Measurements from ENCODE around the gene SCFD2. TPM values are rescaled to one million over a fixed set of nuclear protein-coding genes. Genes with fewer than 3 reads are reported as not detected.

Gene SCFD2
- total RNA-seq, 2 experiments from 2014 or later = 25.1 to 27.2 TPM

DNA sequence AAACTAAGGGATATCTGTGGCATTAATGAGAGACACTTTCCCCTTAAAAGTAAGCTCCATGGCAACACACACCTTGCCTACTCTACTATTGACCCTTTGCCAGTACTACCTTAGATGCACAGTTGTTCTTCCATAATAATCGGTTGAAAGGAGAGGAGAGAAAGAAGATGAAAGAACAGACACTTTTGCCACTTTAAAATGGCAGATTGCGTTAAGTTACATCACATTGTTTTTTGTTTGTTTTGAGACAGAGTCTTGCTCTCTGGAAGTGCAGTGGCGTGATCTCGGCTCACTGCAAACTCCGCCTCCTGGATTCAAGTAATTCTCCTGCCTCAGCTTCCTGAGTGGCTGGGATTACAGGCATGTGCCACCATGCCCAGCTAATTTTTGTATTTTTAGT lies 239.8 kb downstream of the SCFD2 start:
- DNase-seq (no peak), ATAC-seq (no peak)
- POLR2A ChIA-PET = no interaction called here
- CTCF ChIA-PET = no interaction called here
- Mint-ChIP-seq H3K4me1 (ENCODE audit: low read depth) (no peaks in the 10 kb centered on the region), H3K9me3 (ENCODE audit: insufficient read depth) (no peaks in the 10 kb centered on the region), H3K27ac (no peak overlapping the region), H3K4me3 (no peak overlapping the region), H3K27me3 (ENCODE audit: low read depth) (no peaks in the 10 kb centered on the region), H3K36me3 (ENCODE audit: low read depth) (no peaks in the 10 kb centered on the region)

DNA sequence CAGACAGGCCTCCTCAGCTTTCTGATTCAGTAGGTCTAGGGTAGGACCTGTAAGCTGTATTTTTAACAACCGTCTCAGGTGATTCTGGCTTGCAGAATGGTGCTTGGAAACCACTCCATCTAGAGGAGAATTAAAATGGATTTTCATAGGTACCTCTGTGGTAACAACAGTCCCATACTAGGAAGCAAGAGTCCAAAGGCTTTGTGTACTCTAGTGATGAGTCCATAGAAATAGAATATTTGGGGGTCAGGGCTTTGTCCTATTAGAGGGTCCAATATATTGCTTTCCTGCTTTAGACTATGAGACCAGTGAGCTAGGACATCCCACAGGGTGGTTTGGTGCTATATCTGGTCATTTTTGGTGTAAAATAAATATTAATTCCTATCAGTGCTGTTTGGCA lies 242.0 kb downstream of the SCFD2 start:
- no peak for DNase-seq
- POLR2A ChIA-PET = no interaction called here
- CTCF ChIA-PET = no interaction called here
- no peak overlapping the region for H3K4me3 Mint-ChIP-seq
- H3K27ac Mint-ChIP-seq = no peak overlapping the region
- ATAC-seq = no peak
- H3K4me1 Mint-ChIP-seq (ENCODE audit: low read depth) = no peaks in the 10 kb centered on the region
- no peaks in the 10 kb centered on the region for H3K36me3 Mint-ChIP-seq (ENCODE audit: low read depth)
- no peaks in the 10 kb centered on the region for H3K27me3 Mint-ChIP-seq (ENCODE audit: low read depth)
- no peaks in the 10 kb centered on the region for H3K9me3 Mint-ChIP-seq (ENCODE audit: insufficient read depth)

DNA sequence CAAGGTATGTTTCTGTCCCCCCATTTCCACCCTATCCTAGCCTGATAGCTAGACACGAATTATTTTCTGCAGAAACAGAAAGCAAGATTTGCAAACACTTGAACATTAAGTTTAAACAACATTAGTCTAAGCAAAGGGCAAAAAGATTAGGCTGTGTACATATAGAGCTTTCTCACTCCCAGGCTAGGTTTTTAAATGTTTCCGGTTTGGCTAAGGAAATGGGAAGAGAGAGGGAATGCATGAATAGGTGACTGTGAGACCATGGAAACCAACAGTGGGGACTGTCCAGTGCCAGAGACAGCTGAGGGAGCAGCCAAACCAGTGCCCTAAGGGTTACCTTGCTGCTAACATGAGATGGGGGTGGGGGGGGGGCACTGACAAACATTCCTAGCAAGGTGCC lies 242.7 kb downstream of the SCFD2 start:
- DNase-seq (no peak), ATAC-seq (no peak)
- H3K36me3 Mint-ChIP-seq (ENCODE audit: low read depth) = no peaks in the 10 kb centered on the region
- ChIA-PET CTCF (no interaction called here), POLR2A (no interaction called here)
- no peaks in the 10 kb centered on the region for H3K9me3 Mint-ChIP-seq (ENCODE audit: insufficient read depth)
- H3K27ac Mint-ChIP-seq = no peak overlapping the region
- no peak overlapping the region for H3K4me3 Mint-ChIP-seq
- no peaks in the 10 kb centered on the region for H3K4me1 Mint-ChIP-seq (ENCODE audit: low read depth)
- no peaks in the 10 kb centered on the region for H3K27me3 Mint-ChIP-seq (ENCODE audit: low read depth)

DNA sequence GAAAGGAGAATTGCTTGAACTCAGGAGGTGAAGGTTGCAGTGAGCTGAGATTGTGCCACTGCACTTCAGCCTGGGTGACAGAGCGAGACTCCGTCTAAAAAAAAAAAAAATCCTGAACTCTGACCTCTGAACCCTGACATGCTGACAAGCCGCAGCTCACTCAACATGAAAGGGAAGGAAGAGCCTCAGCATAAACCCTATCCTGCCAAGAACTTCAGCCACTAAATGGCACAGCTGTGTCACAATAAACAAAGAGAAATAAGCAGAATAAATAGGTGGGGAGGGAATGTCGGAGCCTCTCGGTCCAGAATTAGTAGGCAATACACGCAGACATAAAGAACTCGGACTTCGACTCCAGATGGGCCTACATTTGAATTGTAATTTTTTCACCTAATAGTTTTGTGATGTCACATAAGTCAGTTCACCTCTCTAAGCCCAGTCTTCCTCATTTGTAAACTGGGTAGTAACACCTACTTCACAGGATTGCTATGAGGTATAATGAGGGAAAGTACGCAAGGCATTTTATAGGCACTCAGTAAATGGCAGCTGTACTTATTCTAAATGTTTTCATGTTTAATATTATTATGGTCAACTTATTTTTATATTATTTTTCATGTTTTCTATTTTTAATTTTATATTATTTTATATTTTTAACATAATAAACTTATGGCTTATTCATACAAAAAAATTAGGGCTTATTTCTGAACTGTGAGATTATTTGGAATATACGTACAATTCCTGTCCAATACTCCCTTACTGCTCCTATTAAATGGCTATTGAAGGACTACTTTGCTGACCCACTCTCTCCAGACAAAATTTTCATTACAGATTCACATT lies 243.4 kb downstream of the SCFD2 start:
- H3K9me3 Mint-ChIP-seq (ENCODE audit: insufficient read depth) = no peaks in the 10 kb centered on the region
- CTCF ChIA-PET = no interaction called here
- H3K4me3 Mint-ChIP-seq = no peak overlapping the region
- no peak for ATAC-seq
- POLR2A ChIA-PET = no interaction called here
- H3K27me3 Mint-ChIP-seq (ENCODE audit: low read depth) = no peaks in the 10 kb centered on the region
- H3K27ac Mint-ChIP-seq = no peak overlapping the region
- no peaks in the 10 kb centered on the region for H3K36me3 Mint-ChIP-seq (ENCODE audit: low read depth)
- DNase-seq = no peak
- peaks cover 1% of the 10 kb centered on the region for H3K4me1 Mint-ChIP-seq (ENCODE audit: low read depth)

DNA sequence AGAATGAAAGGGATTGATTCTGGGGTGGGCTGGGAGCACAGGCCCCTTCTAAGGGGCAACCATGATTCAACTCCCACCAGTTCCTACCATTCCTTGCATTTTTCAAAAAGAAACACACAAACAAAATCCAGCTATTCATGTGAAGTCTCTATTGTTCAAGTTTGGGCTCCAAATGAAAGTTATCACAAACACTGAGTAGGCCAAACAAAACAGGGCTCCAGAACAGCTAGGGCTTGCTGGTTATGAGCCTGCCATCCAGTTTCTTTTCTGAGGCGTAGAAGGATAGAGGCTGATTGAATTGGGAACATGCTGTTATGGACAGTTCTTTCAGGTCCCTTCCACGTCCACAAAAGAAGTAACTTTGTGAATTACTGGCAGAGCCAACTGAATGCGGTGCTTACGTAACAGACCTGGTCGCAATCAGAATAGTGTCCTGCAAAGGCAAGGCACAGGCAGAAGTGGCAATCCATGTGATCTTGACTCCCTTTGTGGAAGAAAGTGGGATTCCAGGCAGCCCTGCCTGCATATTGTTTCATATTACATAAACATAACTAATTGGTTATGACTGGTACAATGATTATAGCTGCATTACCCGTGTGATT lies 244.5 kb downstream of the SCFD2 start:
- H3K27ac Mint-ChIP-seq = no peak overlapping the region
- POLR2A ChIA-PET = no interaction called here
- H3K9me3 Mint-ChIP-seq (ENCODE audit: insufficient read depth) = no peaks in the 10 kb centered on the region
- no peaks in the 10 kb centered on the region for H3K27me3 Mint-ChIP-seq (ENCODE audit: low read depth)
- peaks cover 3% of the 10 kb centered on the region for H3K36me3 Mint-ChIP-seq (ENCODE audit: low read depth)
- H3K4me1 Mint-ChIP-seq (ENCODE audit: low read depth) = peaks cover 5% of the 10 kb centered on the region
- DNase-seq = no peak
- CTCF ChIA-PET = no interaction called here
- no peak for ATAC-seq
- H3K4me3 Mint-ChIP-seq = no peak overlapping the region

DNA sequence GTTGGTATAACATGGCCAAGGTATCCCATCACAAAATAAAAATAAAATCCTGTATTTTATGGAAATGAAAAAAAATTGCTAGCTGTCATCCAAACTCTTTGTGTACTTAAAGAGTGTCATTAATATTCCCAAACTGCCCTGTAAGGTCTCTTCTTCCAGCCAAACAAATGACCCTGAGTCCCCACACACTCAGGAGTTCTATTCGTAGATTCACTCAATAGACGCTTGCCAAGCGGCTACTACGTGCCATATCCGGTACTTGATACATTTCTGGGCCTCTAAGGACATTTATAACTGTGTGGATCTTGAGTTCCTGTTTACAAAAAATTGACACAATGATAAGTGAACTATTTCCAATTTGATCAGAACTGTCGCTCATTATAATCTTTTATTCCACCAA lies 245.1 kb downstream of the SCFD2 start:
- Mint-ChIP-seq H3K27ac (no peak overlapping the region), H3K4me1 (ENCODE audit: low read depth) (peaks cover 5% of the 10 kb centered on the region)
- no peak for ATAC-seq

DNA sequence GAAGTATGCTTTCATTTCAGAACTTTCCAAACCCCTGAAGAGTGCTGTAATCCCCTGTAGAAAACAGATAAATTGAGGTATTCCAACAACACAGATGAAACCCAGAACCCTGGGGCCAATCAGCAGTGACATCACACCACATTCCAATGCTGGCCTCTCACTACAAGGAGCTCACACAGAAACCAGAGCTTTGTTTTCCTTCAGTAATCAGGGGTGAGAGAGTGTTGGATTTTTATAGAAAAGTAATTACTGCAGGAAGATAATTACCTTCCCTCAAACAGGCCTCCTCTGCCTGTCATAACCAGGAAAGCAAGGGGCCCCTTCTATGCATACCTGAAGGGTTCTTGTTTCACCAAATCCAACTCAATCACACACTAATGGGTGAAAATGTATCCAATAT lies 246.2 kb downstream of the SCFD2 start:
- H3K27ac Mint-ChIP-seq = no peak overlapping the region
- H3K4me1 Mint-ChIP-seq (ENCODE audit: low read depth) = peaks cover 5% of the 10 kb centered on the region
- peaks cover 7% of the 10 kb centered on the region for H3K36me3 Mint-ChIP-seq (ENCODE audit: low read depth)
- H3K9me3 Mint-ChIP-seq (ENCODE audit: insufficient read depth) = no peaks in the 10 kb centered on the region
- CTCF ChIA-PET = no interaction called here
- H3K27me3 Mint-ChIP-seq (ENCODE audit: low read depth) = no peaks in the 10 kb centered on the region
- H3K4me3 Mint-ChIP-seq = no peak overlapping the region
- ATAC-seq = no peak
- DNase-seq = no peak
- POLR2A ChIA-PET = no interaction called here

More for the DNA sequence above, 245.1 kb downstream of the SCFD2 start:
- no peak overlapping the region for H3K4me3 Mint-ChIP-seq
- no peaks in the 10 kb centered on the region for H3K9me3 Mint-ChIP-seq (ENCODE audit: insufficient read depth)
- H3K36me3 Mint-ChIP-seq (ENCODE audit: low read depth) = peaks cover 3% of the 10 kb centered on the region
- no peak for DNase-seq
- ChIA-PET POLR2A (no interaction called here), CTCF (no interaction called here)
- H3K27me3 Mint-ChIP-seq (ENCODE audit: low read depth) = no peaks in the 10 kb centered on the region

DNA sequence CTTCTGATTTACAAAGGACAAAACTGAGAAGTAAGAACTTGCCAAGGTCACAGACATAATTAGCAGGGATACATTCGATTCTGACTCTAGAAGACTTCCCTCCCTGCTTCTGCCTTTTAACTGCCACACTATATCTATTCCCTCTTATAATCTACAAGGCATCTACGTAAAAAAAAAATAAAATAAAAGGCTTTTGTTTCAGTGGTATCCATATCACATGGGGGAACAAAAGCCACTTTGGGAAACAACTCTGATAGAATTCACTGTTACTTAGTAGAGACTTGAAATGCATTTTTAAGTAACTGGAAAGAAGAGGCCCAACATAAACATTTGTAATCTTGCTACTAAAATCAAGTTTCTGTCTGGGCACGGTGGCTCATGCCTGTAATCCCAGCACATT lies 247.2 kb downstream of the SCFD2 start:
- Mint-ChIP-seq H3K36me3 (ENCODE audit: low read depth) (peaks cover 7% of the 10 kb centered on the region), H3K27ac (no peak overlapping the region), H3K9me3 (ENCODE audit: insufficient read depth) (no peaks in the 10 kb centered on the region), H3K27me3 (ENCODE audit: low read depth) (no peaks in the 10 kb centered on the region), H3K4me1 (ENCODE audit: low read depth) (peaks cover 5% of the 10 kb centered on the region), H3K4me3 (no peak overlapping the region)
- ChIA-PET POLR2A (no interaction called here), CTCF (no interaction called here)
- DNase-seq (no peak), ATAC-seq (no peak)

DNA sequence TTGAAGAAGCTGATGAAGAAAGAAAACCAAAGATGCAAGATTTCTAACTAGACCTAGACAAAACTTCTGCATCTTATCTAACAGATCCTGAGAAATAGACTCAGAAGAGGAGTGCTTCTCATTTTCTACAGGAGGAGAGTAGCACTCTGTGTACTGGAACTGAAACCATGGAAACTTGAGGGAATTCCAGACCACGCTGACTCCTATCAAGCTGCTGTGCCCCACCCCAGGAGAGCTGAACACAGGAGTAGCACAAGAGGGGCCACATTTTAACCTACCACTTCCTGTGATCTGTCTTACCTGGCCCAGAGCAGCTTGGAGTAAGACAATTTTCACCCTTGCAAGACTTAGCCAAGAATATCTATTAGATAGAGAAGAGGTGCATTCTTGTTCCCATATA lies 248.9 kb downstream of the SCFD2 start:
- peaks cover 5% of the 10 kb centered on the region for H3K4me1 Mint-ChIP-seq (ENCODE audit: low read depth)
- H3K9me3 Mint-ChIP-seq (ENCODE audit: insufficient read depth) = no peaks in the 10 kb centered on the region
- ATAC-seq (no peak), DNase-seq (no peak)
- ChIA-PET CTCF (no interaction called here), POLR2A (interaction anchor here (0.6 kb wide), 1 partner anchor 106 kb away, joined by 3 read pairs; no protein-coding TSS in a partner anchor)
- H3K4me3 Mint-ChIP-seq = no peak overlapping the region
- no peaks in the 10 kb centered on the region for H3K27me3 Mint-ChIP-seq (ENCODE audit: low read depth)
- H3K27ac Mint-ChIP-seq = no peak overlapping the region
- peaks cover 7% of the 10 kb centered on the region for H3K36me3 Mint-ChIP-seq (ENCODE audit: low read depth)

DNA sequence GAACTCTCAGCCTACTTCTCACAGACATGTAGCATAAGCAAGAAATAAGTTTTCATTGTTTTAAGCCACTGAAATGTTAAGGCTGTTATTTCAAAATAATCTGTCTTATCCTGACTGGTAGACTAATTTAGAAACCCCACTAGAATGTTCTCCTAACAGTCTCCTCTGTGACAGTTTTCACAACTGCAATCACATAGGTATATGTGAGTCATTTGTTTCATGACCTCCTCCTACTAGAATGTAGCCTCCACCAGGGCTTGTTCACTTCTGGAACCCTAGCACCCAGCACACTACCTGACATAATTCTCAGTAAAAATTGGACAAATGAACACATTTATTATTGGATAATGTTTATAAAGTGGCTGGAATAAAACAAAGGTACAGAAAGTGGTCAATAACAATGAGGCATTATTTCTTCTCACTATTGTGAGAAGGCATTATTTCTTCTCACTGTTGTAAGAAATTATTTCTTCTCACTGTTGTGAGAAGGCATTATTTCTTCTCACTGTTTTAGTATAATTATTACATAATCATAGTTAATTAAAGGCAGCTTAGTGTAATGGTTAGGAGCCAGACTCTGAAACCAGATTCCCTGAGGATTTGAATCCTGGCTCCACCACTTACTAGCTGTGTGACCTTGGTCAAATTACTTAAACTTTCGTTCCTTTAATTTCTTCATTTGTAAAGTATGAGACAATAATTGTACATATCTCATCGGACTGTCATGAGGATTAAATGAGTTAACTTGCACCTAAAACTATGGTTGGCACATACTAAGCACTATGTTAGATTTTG lies 252.2 kb downstream of the SCFD2 start:
- CTCF ChIA-PET = no interaction called here
- H3K36me3 Mint-ChIP-seq (ENCODE audit: low read depth) = peaks cover 15% of the 10 kb centered on the region

DNA sequence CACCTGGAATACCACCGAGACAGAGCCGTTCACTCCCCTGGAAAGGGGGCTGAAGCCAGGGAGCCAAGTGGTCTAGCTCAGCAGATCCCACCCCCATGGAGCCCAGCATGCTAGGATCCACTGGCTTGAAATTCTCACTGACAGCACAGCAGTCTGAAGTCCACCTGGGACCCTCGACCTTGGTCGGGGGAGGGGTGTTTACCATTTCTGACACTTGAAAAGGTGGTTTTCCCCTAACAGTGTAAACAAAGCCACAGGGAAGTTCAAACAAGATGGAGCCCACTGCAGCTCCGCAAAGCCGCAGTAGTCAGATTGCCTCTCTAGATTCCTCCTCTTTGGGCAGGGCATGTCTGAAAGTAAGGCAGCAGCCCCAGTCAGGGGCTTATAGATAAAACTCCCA lies 260.5 kb downstream of the SCFD2 start:
- no peaks in the 10 kb centered on the region for H3K9me3 Mint-ChIP-seq (ENCODE audit: insufficient read depth)
- no peaks in the 10 kb centered on the region for H3K4me1 Mint-ChIP-seq (ENCODE audit: low read depth)
- CTCF ChIA-PET = no interaction called here
- peaks cover 10% of the 10 kb centered on the region for H3K36me3 Mint-ChIP-seq (ENCODE audit: low read depth)
- H3K4me3 Mint-ChIP-seq = no peak overlapping the region
- H3K27me3 Mint-ChIP-seq (ENCODE audit: low read depth) = no peaks in the 10 kb centered on the region
- POLR2A ChIA-PET = no interaction called here
- ATAC-seq (no peak), DNase-seq (no peak)
- no peak overlapping the region for H3K27ac Mint-ChIP-seq

More for the DNA sequence above, 252.2 kb downstream of the SCFD2 start:
- H3K4me3 Mint-ChIP-seq = no peak overlapping the region
- POLR2A ChIA-PET = no interaction called here
- H3K27me3 Mint-ChIP-seq (ENCODE audit: low read depth) = no peaks in the 10 kb centered on the region
- ATAC-seq (no peak), DNase-seq (no peak)
- no peak overlapping the region for H3K27ac Mint-ChIP-seq
- H3K9me3 Mint-ChIP-seq (ENCODE audit: insufficient read depth) = no peaks in the 10 kb centered on the region
- H3K4me1 Mint-ChIP-seq (ENCODE audit: low read depth) = peaks cover 5% of the 10 kb centered on the region

DNA sequence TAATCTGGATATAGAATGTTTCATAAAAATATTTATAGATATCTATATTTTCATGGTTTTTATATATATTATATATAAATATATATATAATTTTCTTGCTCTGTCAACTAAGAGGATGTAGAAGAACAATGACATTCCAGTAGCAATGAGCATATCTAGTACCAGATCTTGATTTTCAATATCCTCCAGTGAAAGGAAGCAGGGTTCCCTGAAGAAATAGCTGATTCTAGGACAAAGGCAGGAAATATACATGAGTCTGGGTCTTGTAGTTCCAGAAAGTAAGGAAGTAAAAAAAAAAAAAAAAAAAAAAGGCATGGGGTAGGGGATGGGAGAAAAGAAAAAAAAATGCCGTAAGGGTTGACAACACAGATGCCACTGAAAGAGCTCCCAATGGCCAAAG lies 262.4 kb downstream of the SCFD2 start:
- Mint-ChIP-seq H3K36me3 (ENCODE audit: low read depth) (peaks cover 12% of the 10 kb centered on the region), H3K4me3 (no peak overlapping the region), H3K27ac (no peak overlapping the region), H3K9me3 (ENCODE audit: insufficient read depth) (peaks cover 9% of the 10 kb centered on the region), H3K4me1 (ENCODE audit: low read depth) (no peaks in the 10 kb centered on the region), H3K27me3 (ENCODE audit: low read depth) (no peaks in the 10 kb centered on the region)
- no peak for DNase-seq
- ChIA-PET POLR2A (no interaction called here), CTCF (interaction anchor here (0.6 kb wide), 1 partner anchor 727 kb away, joined by 3 read pairs; no protein-coding TSS in a partner anchor)
- ATAC-seq = no peak

Data from activated CD8-positive, alpha-beta T cell treated with anti-CD3 and anti-CD28 coated beads, Interleukin-2, amount 10 ng/mL, durations not matched to agents 7 days and 5 days (primary cell).